ENCODE data around the gene TEX10. TPM values are rescaled to one million over a fixed set of nuclear protein-coding genes. Genes with fewer than 3 reads are reported as not detected.

The TEX10 gene
- total and polyA plus RNA-seq, 2 donors (not counting 3 experiments of a cell fraction or from before 2014, with no cell fraction given), result 13.6 to 21.2 TPM

GRCh38 chr9:100281066-100281465 is 71.7 kb downstream of the TEX10 start:
- FAIRE-seq, result no peak
- CTCF ChIA-PET, result interaction anchor here (0.8 to 1.4 kb wide), 4 partner anchors 9 to 78 kb away, joined by 3 to 9 read pairs (median 4); no protein-coding TSS in a partner anchor

More at GRCh38 chr9:100281066-100281465, 71.7 kb downstream of the TEX10 start:
- intact Hi-C loops (cut with micrococcal nuclease), result no loop called here
- dilution Hi-C loops (cut with MboI; ENCODE audit: extremely low pct_ligation_motif_present, low sequenced_read_pairs), result no loop called here
- H3K79me2 ChIP-seq (ENCODE audit: control insufficient read depth, insufficient read depth, low read length), result no peaks in the 10 kb centered on the region
- H3K9me3 ChIP-seq (replicated peaks; ENCODE audit: control insufficient read depth, insufficient read depth, low read length), result no peaks in the 10 kb centered on the region
- no peaks in the 10 kb centered on the region for H3K27me3 ChIP-seq (ENCODE audit: control insufficient read depth in 2 of 2, insufficient read depth in 2 of 2, low read length in 2 of 2)
- H3K9me1 ChIP-seq (replicated peaks; ENCODE audit: control insufficient read depth, extremely low read depth, insufficient read depth, low read length), result no peaks in the 10 kb centered on the region
- no TSS peak for BruUV-seq (replicated peaks)
- no peak overlapping the region for H3K4me3 ChIP-seq (replicated peaks in 1 of 3; ENCODE audit: insufficient read depth in 1 of 3, low read depth in 1 of 3, low read length in 3 of 3)
- no peaks in the 10 kb centered on the region for H3K4me1 ChIP-seq (ENCODE audit: control insufficient read depth, extremely low read depth, insufficient read depth, low read length)
- H3K4me2 ChIP-seq (ENCODE audit: insufficient read depth, low read length), result no peak overlapping the region
- no peaks in the 10 kb centered on the region for H4K20me1 ChIP-seq (replicated peaks; ENCODE audit: control insufficient read depth, extremely low read depth, insufficient read depth, low read length)
- DNase-seq (ENCODE audit: low read depth, low spot score), result no peak
- H3K36me3 ChIP-seq (ENCODE audit: control insufficient read depth in 2 of 2, extremely low read depth in 1 of 2, insufficient read depth in 2 of 2, low read length in 2 of 2), result peaks cover 3 to 5% of the 10 kb centered on the region in 2 experiments
- no peak overlapping the region for H3K27ac ChIP-seq (ENCODE audit: insufficient read depth, low read depth, low read length)
- TF ChIP-seq POLR2AphosphoS5 (IDR thresholded peaks at IDR 0.05; ENCODE audit: insufficient read depth, low read depth, low read length) (no peak), GATA2 (IDR thresholded peaks at IDR 0.05; ENCODE audit: insufficient read depth, insufficient read length, low read depth, low read length) (no peak), CTCF (IDR thresholded peaks at IDR 0.05; ENCODE audit: extremely low read depth in 1 of 2, insufficient read depth in 1 of 2, low read depth in 1 of 2, low read length in 2 of 2) (no peak), MYC (IDR thresholded peaks at IDR 0.05; ENCODE audit: low read depth, low read length) (no peak), MAX (IDR thresholded peaks at IDR 0.05; ENCODE audit: insufficient read depth, insufficient read length) (no peak), JUN (IDR thresholded peaks at IDR 0.05; ENCODE audit: borderline replicate concordance, insufficient read depth, insufficient read length, low read depth) (no peak), FOS (IDR thresholded peaks at IDR 0.05; ENCODE audit: borderline replicate concordance, insufficient read depth, low read length) (no peak), POLR2A (IDR thresholded peaks at IDR 0.05; ENCODE audit: low read depth, low read length) (no peak), EZH2 (IDR thresholded peaks at IDR 0.05; ENCODE audit: borderline replicate concordance, low read depth, low read length, severe bottlenecking) (no peak)
- no peak overlapping the region for H2AFZ ChIP-seq (ENCODE audit: low read depth, low read length)
- POLR2A ChIA-PET, result no interaction called here
- no peak overlapping the region for H3K9ac ChIP-seq (replicated peaks; ENCODE audit: extremely low read depth, insufficient read depth, low read length)
